MCF 10A (cell line): ENCODE results near the gene DAPK2. TPM values are rescaled to one million over a fixed set of nuclear protein-coding genes. Genes with fewer than 3 reads are reported as not detected.

Experiments used
- BruUV-seq: library from RNA; stranded (reverse); fragments of 400-500 nt; replicated peaks from 2 replicates; lab custom pipeline; 2021; lab: Mats Ljungman, UMichigan
- CTCF ChIA-PET: fragments of 300-600 bp; sonication (Branson Sonifier 250); formaldehyde crosslinking; extraction: SDS; loops from one replicate; lab custom pipeline; 2021; ENCODE audit warnings: antibody characterized with exemption, inconsistent platforms; lab: Yijun Ruan, JAX
- POLR2A ChIA-PET: fragments of 300-600, 350-650 bp; sonication (Branson Sonifier 250); formaldehyde crosslinking; extraction: SDS; loops from one replicate; lab custom pipeline; 2020; ENCODE audit warnings: antibody characterized with exemption, inconsistent platforms; lab: Yijun Ruan, JAX
- DNase-seq: peaks from one replicate; pipeline ENCODE4 v3.0.0-alpha.2; 2018; ENCODE audit not compliant: unreplicated experiment
- H3K27ac Mint-ChIP-seq: one replicate; pipeline ENCODE4 v1.8.0; 2022; ENCODE audit warnings: mild to moderate bottlenecking, low read depth, mixed read lengths; ENCODE audit not compliant: unreplicated experiment
- H3K27me3 Mint-ChIP-seq: one replicate; pipeline ENCODE4 v1.8.0; 2022; ENCODE audit warnings: mixed read lengths; ENCODE audit not compliant: insufficient read depth, unreplicated experiment
- H3K36me3 Mint-ChIP-seq: one replicate; pipeline ENCODE4 v1.8.0; 2022; ENCODE audit warnings: mild to moderate bottlenecking, moderate library complexity, mixed read lengths; ENCODE audit not compliant: insufficient read depth, unreplicated experiment
- H3K4me1 Mint-ChIP-seq: one replicate; pipeline ENCODE4 v1.8.0; 2022; ENCODE audit warnings: mixed read lengths; ENCODE audit not compliant: insufficient read depth, unreplicated experiment
- H3K4me3 Mint-ChIP-seq: one replicate; pipeline ENCODE4 v1.8.0; 2022; ENCODE audit warnings: mild to moderate bottlenecking, moderate library complexity, mixed read lengths; ENCODE audit not compliant: unreplicated experiment
- H3K9me3 Mint-ChIP-seq: one replicate; pipeline ENCODE4 v1.8.0; 2022; ENCODE audit warnings: mixed read lengths; ENCODE audit not compliant: unreplicated experiment
- CTCF ChIP-seq: fragments of 200-600 bp; IDR thresholded peaks from one replicate; pipeline ENCODE4 v1.8.0; 2022; ENCODE audit warnings: antibody characterized with exemption, mild to moderate bottlenecking; ENCODE audit not compliant: unreplicated experiment
- intact Hi-C: fragments of 100-400 bp; cut with micrococcal nuclease; formaldehyde crosslinking; loops from 2 replicates; pipeline ENCODE4 v1.14.1; 2022
- total RNA-seq: library from RNA; stranded (reverse); gene quantifications from 2 replicates; pipeline ENCODE4 v1.2.3, GENCODE V29; 2022

The DAPK2 gene
- total RNA-seq, 1 experiment from 2014 or later = 4.6 TPM

- Mint-ChIP-seq H3K27ac (no peak overlapping the region), H3K4me3 (no peak overlapping the region)
- no peak for TF ChIP-seq CTCF
Measured at GRCh38 chr15:64038878-64039610, 7.2 kb downstream of the DAPK2 start.

GRCh38 chr15:64037966-64038365 is 8.3 kb downstream of the DAPK2 start:
- Mint-ChIP-seq H3K36me3 (no peaks in the 10 kb centered on the region), H3K27ac (no peak overlapping the region), H3K4me3 (no peak overlapping the region), H3K27me3 (no peaks in the 10 kb centered on the region), H3K4me1 (no peaks in the 10 kb centered on the region), H3K9me3 (no peaks in the 10 kb centered on the region)
- no peak for TF ChIP-seq CTCF
- BruUV-seq = no TSS peak
- intact Hi-C loops = no loop called here
- CTCF ChIA-PET = no interaction called here
- DNase-seq = no peak
- POLR2A ChIA-PET = interaction anchor here (0.7 kb wide), 1 partner anchor 117 kb away, joined by 3 read pairs; no protein-coding TSS in a partner anchor

More at GRCh38 chr15:64038878-64039610, 7.2 kb downstream of the DAPK2 start:
- CTCF ChIA-PET = interaction anchor here (0.7 to 4.4 kb wide), 5 partner anchors 29 to 427 kb away, joined by 3 to 32 read pairs (median 4); no protein-coding TSS in a partner anchor
- H3K27me3 Mint-ChIP-seq = no peaks in the 10 kb centered on the region
- POLR2A ChIA-PET = interaction anchor here (0.6 to 1.5 kb wide), 2 partner anchors 21 to 215 kb away, joined by 4 to 5 read pairs; no protein-coding TSS in a partner anchor
- no peak for DNase-seq
- no peaks in the 10 kb centered on the region for H3K36me3 Mint-ChIP-seq
- no peaks in the 10 kb centered on the region for H3K4me1 Mint-ChIP-seq
- H3K9me3 Mint-ChIP-seq = no peaks in the 10 kb centered on the region
- no TSS peak for BruUV-seq
- intact Hi-C loops = no loop called here

- Mint-ChIP-seq H3K4me1 (no peaks in the 10 kb centered on the region), H3K4me3 (no peak overlapping the region), H3K27ac (no peak overlapping the region), H3K9me3 (no peaks in the 10 kb centered on the region), H3K36me3 (no peaks in the 10 kb centered on the region), H3K27me3 (no peaks in the 10 kb centered on the region)
- no peak for TF ChIP-seq CTCF
- intact Hi-C loops = no loop called here
- no TSS peak for BruUV-seq
- no peak for DNase-seq
- POLR2A ChIA-PET = no interaction called here
- CTCF ChIA-PET = interaction anchor here (0.7 to 1.1 kb wide), 3 partner anchors 8 to 13 kb away, joined by 3 to 5 read pairs (median 3); partner anchors contain the start of gene DAPK2
Measured at GRCh38 chr15:64037116-64037515, 9.2 kb downstream of the DAPK2 start.

GRCh38 chr15:64035525-64035924 is 10.8 kb downstream of the DAPK2 start:
- Mint-ChIP-seq H3K36me3 (no peaks in the 10 kb centered on the region), H3K4me1 (no peaks in the 10 kb centered on the region), H3K9me3 (no peaks in the 10 kb centered on the region), H3K27me3 (no peaks in the 10 kb centered on the region), H3K4me3 (no peak overlapping the region), H3K27ac (no peak overlapping the region)
- ChIA-PET POLR2A (no interaction called here), CTCF (no interaction called here)
- no peak for TF ChIP-seq CTCF
- no TSS peak for BruUV-seq
- intact Hi-C loops = no loop called here
- no peak for DNase-seq
